H9 (cell line): ENCODE measurements around the gene PYGB. TPM values are rescaled to one million over a fixed set of nuclear protein-coding genes. Genes with fewer than 3 reads are reported as not detected.

Source experiments
- DNase-seq: peaks from one replicate; pipeline ENCODE4 v3.0.0-alpha.2; 2017
- H2AFZ ChIP-seq: one replicate; pipeline ENCODE4 v1.6.1; 2013; ENCODE audit warnings: mild to moderate bottlenecking, low read length, control low read depth, moderate library complexity
- H2AK5ac ChIP-seq: 2 replicates; pipeline ENCODE4 v1.6.1; 2013; ENCODE audit warnings: low read length, control low read depth, mixed read lengths; ENCODE audit not compliant: insufficient read length
- H2BK120ac ChIP-seq: one replicate; pipeline ENCODE4 v1.6.1; 2013; ENCODE audit warnings: low read depth, mild to moderate bottlenecking, low read length, control low read depth, inconsistent platforms; ENCODE audit not compliant: poor library complexity, severe bottlenecking
- H2BK12ac ChIP-seq: 2 replicates; pipeline ENCODE4 v1.6.1; 2013; ENCODE audit warnings: low read length, control low read depth, mixed read lengths, low read depth; ENCODE audit not compliant: insufficient read length
- H2BK15ac ChIP-seq: 2 replicates; pipeline ENCODE4 v1.6.1; 2013; ENCODE audit warnings: low read depth, low read length, control low read depth
- H2BK20ac ChIP-seq: one replicate; pipeline ENCODE4 v1.6.1; 2013; ENCODE audit warnings: low read depth, mild to moderate bottlenecking, low read length, control low read depth, inconsistent platforms; ENCODE audit not compliant: poor library complexity, severe bottlenecking
- H2BK5ac ChIP-seq: 2 replicates; pipeline ENCODE4 v1.6.1; 2013; ENCODE audit warnings: low read length, control low read depth, mixed read lengths; ENCODE audit not compliant: insufficient read length
- H3K14ac ChIP-seq: 2 replicates; pipeline ENCODE4 v1.6.1; 2013; ENCODE audit warnings: low read length, control low read depth; ENCODE audit not compliant: insufficient read depth
- H3K18ac ChIP-seq: 2 replicates; pipeline ENCODE4 v1.6.1; 2013; ENCODE audit warnings: low read depth, mild to moderate bottlenecking, mixed read lengths, low read length, control low read depth; ENCODE audit not compliant: insufficient read length
- H3K23ac ChIP-seq: 2 replicates; pipeline ENCODE4 v1.6.1; 2013; ENCODE audit warnings: low read length, control low read depth, mixed read lengths, low read depth; ENCODE audit not compliant: insufficient read length
- H3K23me2 ChIP-seq: 2 replicates; pipeline ENCODE4 v1.6.1; 2013; ENCODE audit warnings: low read depth, mild to moderate bottlenecking, mixed read lengths, low read length, control low read depth; ENCODE audit not compliant: insufficient read length, poor library complexity, severe bottlenecking
- H3K27ac ChIP-seq: 2 replicates; pipeline ENCODE4 v1.5.1; 2013; ENCODE audit warnings: low read length, control low read depth, mixed read lengths, low read depth; ENCODE audit not compliant: insufficient read length
- H3K27me3 ChIP-seq: 2 replicates; pipeline ENCODE4 v1.6.1; 2013; ENCODE audit warnings: low read length, control low read depth, inconsistent platforms; ENCODE audit not compliant: insufficient read depth
- H3K4ac ChIP-seq: 2 replicates; pipeline ENCODE4 v1.6.1; 2013; ENCODE audit warnings: low read depth, mild to moderate bottlenecking, control low read depth, inconsistent platforms, low read length, moderate library complexity
- H3K4me1 ChIP-seq: 2 replicates; pipeline ENCODE4 v1.6.1; 2013; ENCODE audit warnings: low read length, control low read depth, inconsistent platforms; ENCODE audit not compliant: insufficient read depth
- H3K4me2 ChIP-seq: 2 replicates; pipeline ENCODE4 v1.6.1; 2013; ENCODE audit warnings: low read length, control low read depth, mixed read lengths; ENCODE audit not compliant: insufficient read length, insufficient read depth
- H3K56ac ChIP-seq: 2 replicates; pipeline ENCODE4 v1.6.1; 2013; ENCODE audit warnings: low read depth, mild to moderate bottlenecking, mixed read lengths, low read length, control low read depth; ENCODE audit not compliant: insufficient read length
- H3K79me1 ChIP-seq: 2 replicates; pipeline ENCODE4 v1.6.1; 2013; ENCODE audit warnings: low read depth, mild to moderate bottlenecking, moderate library complexity, low read length, control low read depth, inconsistent platforms; ENCODE audit not compliant: insufficient read depth, poor library complexity, severe bottlenecking
- H3K79me2 ChIP-seq: 2 replicates; pipeline ENCODE4 v1.6.1; 2013; ENCODE audit warnings: low read length, control low read depth, inconsistent platforms; ENCODE audit not compliant: insufficient read depth
- H3K9ac ChIP-seq: 2 replicates; pipeline ENCODE4 v1.6.1; 2013; ENCODE audit warnings: low read length, control low read depth, mixed read lengths; ENCODE audit not compliant: insufficient read length; ENCODE audit errors: extremely low read depth
- H3K9me3 ChIP-seq: one replicate; pipeline ENCODE4 v1.6.1; 2013; ENCODE audit warnings: low read depth, low read length, inconsistent platforms; ENCODE audit not compliant: control insufficient read depth
- H3T11ph ChIP-seq: one replicate; pipeline ENCODE4 v1.6.1; 2013; ENCODE audit warnings: mild to moderate bottlenecking, low read length, control low read depth, inconsistent platforms
- H4K20me1 ChIP-seq: one replicate; pipeline ENCODE4 v1.6.1; 2013; ENCODE audit not compliant: control insufficient read depth, insufficient read length, insufficient read depth
- H4K5ac ChIP-seq: 2 replicates; pipeline ENCODE4 v1.6.1; 2013; ENCODE audit warnings: low read depth, mild to moderate bottlenecking, mixed read lengths, low read length, control low read depth; ENCODE audit not compliant: insufficient read length
- H4K8ac ChIP-seq: replicated peaks from 2 replicates; pipeline ENCODE4 v1.6.1; 2013; ENCODE audit warnings: low read length, control low read depth, mixed read lengths, low read depth; ENCODE audit not compliant: insufficient read length
- H4K91ac ChIP-seq: 2 replicates; pipeline ENCODE4 v1.6.1; 2013; ENCODE audit warnings: low read depth, mild to moderate bottlenecking, moderate library complexity, mixed read lengths, low read length, control low read depth; ENCODE audit not compliant: insufficient read length
- H3K27ac Mint-ChIP-seq, 3 experiments: 2 replicates in 2 of 3; 3 replicates in 1 of 3; pipeline ENCODE4 v1.8.0; 2020 to 2021; ENCODE audit warnings: mixed read lengths in 3 of 3, mild to moderate bottlenecking in 1 of 3, moderate library complexity in 1 of 3
- H3K27me3 Mint-ChIP-seq: 2 replicates; pipeline ENCODE4 v1.8.0; 2021; ENCODE audit warnings: low read depth, mild to moderate bottlenecking, moderate library complexity, mixed read lengths
- H3K36me3 Mint-ChIP-seq, 3 experiments: 2 replicates in 2 of 3; 3 replicates in 1 of 3; pipeline ENCODE4 v1.8.0; 2020 to 2021; ENCODE audit warnings: low read depth in 3 of 3, mixed read lengths in 3 of 3; ENCODE audit not compliant: insufficient read depth in 1 of 3
- H3K4me1 Mint-ChIP-seq, 2 experiments: 2 replicates each; pipeline ENCODE4 v1.8.0; 2020; ENCODE audit warnings: mixed read lengths in 2 of 2
- H3K4me3 Mint-ChIP-seq, 2 experiments: 2 replicates in 1 of 2; 3 replicates in 1 of 2; pipeline ENCODE4 v1.8.0; 2020 to 2021; ENCODE audit warnings: mild to moderate bottlenecking in 2 of 2, mixed read lengths in 2 of 2, moderate library complexity in 1 of 2
- H3K9me3 Mint-ChIP-seq, 2 experiments: 2 replicates in 1 of 2; 3 replicates in 1 of 2; pipeline ENCODE4 v1.8.0; 2020; ENCODE audit warnings: mild to moderate bottlenecking in 2 of 2, mixed read lengths in 2 of 2, moderate library complexity in 1 of 2
- WGBS: extraction: QIAGEN DNeasy Blood & Tissue Kit; methylation state at CpG from one replicate; pipeline ENCODE4 v1.1.7; 2013; ENCODE audit warnings: missing lambda C conversion rate, low lambda C conversion rate, mixed read lengths; ENCODE audit not compliant: insufficient read length; ENCODE audit errors: extremely low coverage; 5-methylcytosine and 5-hydroxymethylcytosine counted together
- total RNA-seq: library from RNA; stranded (reverse); gene quantifications from 2 replicates; pipeline ENCODE4 v1.2.1, GENCODE V29; 2021
- TF ChIP-seq, protein P1 (sequence below): fragments of 200-600 bp; sonication (generic); conservative IDR thresholded peaks from 3 replicates; pipeline ENCODE4 v1.8.0; 2021; ENCODE audit warnings: antibody characterized with exemption, mild to moderate bottlenecking

The PYGB gene
- total RNA-seq, 1 experiment from 2014 or later, result 46.9 TPM

DNA sequence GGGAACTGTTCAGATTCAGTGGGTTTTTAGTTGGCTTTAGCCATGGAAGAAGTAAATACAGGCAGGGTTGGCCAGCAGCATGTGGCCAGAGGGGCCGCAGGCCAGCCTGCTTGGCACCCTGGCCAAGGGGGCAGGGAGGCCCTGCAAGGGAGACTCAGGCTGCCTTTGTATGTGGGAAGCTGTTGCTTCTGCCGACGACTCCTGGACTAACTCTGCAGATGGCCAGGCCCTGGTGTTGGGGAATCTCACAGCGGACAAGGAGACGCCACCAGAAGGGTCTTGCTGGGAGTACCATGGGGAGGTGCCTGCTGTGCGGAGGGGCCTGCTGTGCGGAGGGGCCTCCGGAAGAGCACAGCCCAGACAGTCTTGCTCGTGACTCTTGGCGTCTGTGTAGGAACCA, 25.2 kb downstream of the PYGB start:
- no peaks in the 10 kb centered on the region for H3K23me2 ChIP-seq
- peaks cover 31 to 76% (median 46%) of the 10 kb centered on the region in 3 experiments for H3K36me3 Mint-ChIP-seq
- no peaks in the 10 kb centered on the region for H4K20me1 ChIP-seq
- H3K14ac ChIP-seq, result no peak overlapping the region; the same call in 1 of the 2 replicates
- no peak overlapping the region for H3K4me2 ChIP-seq
- no peak overlapping the region for H3K56ac ChIP-seq
- H2BK15ac ChIP-seq, result no peak overlapping the region
- H2BK12ac ChIP-seq, result no peak overlapping the region
- no peak overlapping the region for H2BK5ac ChIP-seq
- H4K5ac ChIP-seq, result no peak overlapping the region
- no peak overlapping the region for H3T11ph ChIP-seq
- no peak overlapping the region for H2BK20ac ChIP-seq
- no peak overlapping the region for H3K18ac ChIP-seq
- H2AK5ac ChIP-seq, result no peak overlapping the region
- no peaks in the 10 kb centered on the region; a peak in 1 of 5 replicates for H3K9me3 Mint-ChIP-seq
- H4K8ac ChIP-seq, result no peak overlapping the region
- no peak overlapping the region for H3K27ac ChIP-seq
- DNase-seq, result no peak
- H3K79me2 ChIP-seq, result no peaks in the 10 kb centered on the region
- WGBS, result no CpG with 5 or more reads among the region's 10 CpGs
- H3K27ac Mint-ChIP-seq, result peak overlapping the region in 1 of 3 experiments; percentile 72; a peak in 2 of 7 replicates
- TF ChIP-seq, protein P1, sequence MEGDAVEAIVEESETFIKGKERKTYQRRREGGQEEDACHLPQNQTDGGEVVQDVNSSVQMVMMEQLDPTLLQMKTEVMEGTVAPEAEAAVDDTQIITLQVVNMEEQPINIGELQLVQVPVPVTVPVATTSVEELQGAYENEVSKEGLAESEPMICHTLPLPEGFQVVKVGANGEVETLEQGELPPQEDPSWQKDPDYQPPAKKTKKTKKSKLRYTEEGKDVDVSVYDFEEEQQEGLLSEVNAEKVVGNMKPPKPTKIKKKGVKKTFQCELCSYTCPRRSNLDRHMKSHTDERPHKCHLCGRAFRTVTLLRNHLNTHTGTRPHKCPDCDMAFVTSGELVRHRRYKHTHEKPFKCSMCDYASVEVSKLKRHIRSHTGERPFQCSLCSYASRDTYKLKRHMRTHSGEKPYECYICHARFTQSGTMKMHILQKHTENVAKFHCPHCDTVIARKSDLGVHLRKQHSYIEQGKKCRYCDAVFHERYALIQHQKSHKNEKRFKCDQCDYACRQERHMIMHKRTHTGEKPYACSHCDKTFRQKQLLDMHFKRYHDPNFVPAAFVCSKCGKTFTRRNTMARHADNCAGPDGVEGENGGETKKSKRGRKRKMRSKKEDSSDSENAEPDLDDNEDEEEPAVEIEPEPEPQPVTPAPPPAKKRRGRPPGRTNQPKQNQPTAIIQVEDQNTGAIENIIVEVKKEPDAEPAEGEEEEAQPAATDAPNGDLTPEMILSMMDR, result no peak
- H4K91ac ChIP-seq, result no peak overlapping the region
- H3K4me1 ChIP-seq, result no peaks in the 10 kb centered on the region
- no peaks in the 10 kb centered on the region for H3K27me3 ChIP-seq
- H2AFZ ChIP-seq, result no peak overlapping the region
- H3K9ac ChIP-seq, result no peak overlapping the region
- no peaks in the 10 kb centered on the region for H3K79me1 ChIP-seq
- no peak overlapping the region for H3K4ac ChIP-seq
- H3K4me1 Mint-ChIP-seq, result no peaks in the 10 kb centered on the region
- no peak overlapping the region for H3K4me3 Mint-ChIP-seq
- H2BK120ac ChIP-seq, result no peak overlapping the region
- no peaks in the 10 kb centered on the region for H3K9me3 ChIP-seq
- no peaks in the 10 kb centered on the region for H3K27me3 Mint-ChIP-seq
- no peak overlapping the region for H3K23ac ChIP-seq
